Transverse colon (tissue), 4 donors: ENCODE data around the gene ANHX. TPM values are rescaled to one million over a fixed set of nuclear protein-coding genes. Genes with fewer than 3 reads are reported as not detected.

Source experiments
- DNase-seq: peaks from one replicate; pipeline ENCODE4 v3.0.0-alpha.2; 2019
- H3K27ac ChIP-seq, 4 donors: fragments of 200-600 bp; sonication (generic); 2 replicates each; pipeline ENCODE4 v1.5.1; 2016 to 2018; ENCODE audit warnings: inconsistent platforms in 4 of 4
- H3K27me3 ChIP-seq: fragments of 200-600 bp; sonication (generic); 2 replicates; pipeline ENCODE4 v1.5.1; 2017; ENCODE audit warnings: inconsistent platforms
- H3K36me3 ChIP-seq, 4 donors: fragments of 200-600 bp; sonication (generic); 2 replicates each; pipeline ENCODE4 v1.5.1; 2017 to 2019; ENCODE audit warnings: inconsistent platforms in 4 of 4
- H3K4me1 ChIP-seq, 4 donors: fragments of 200-600 bp; sonication (generic); 2 replicates each; pipeline ENCODE4 v1.5.1; 2017 to 2020; ENCODE audit warnings: inconsistent platforms in 4 of 4
- H3K4me3 ChIP-seq, 4 donors: fragments of 200-600 bp; sonication (generic); 1 replicate in 1 of 4; 2 replicates in 3 of 4; pipeline versions ENCODE4 v1.5.1 to v1.6.1; 2017 to 2019; ENCODE audit warnings: inconsistent platforms in 4 of 4
- H3K9me3 ChIP-seq, 2 donors: fragments of 200-600 bp; sonication (generic); 2 replicates each; pipeline ENCODE4 v1.5.1; 2017 to 2019; ENCODE audit warnings: inconsistent platforms in 2 of 2
- EP300 ChIP-seq: sonication (generic); formaldehyde crosslinking; IDR thresholded peaks from one replicate; pipeline ENCODE4 v1.6.1; 2017; ENCODE audit warnings: antibody characterized with exemption, low read depth
- POLR2A ChIP-seq: fragments of 450-650 bp; IDR thresholded peaks from one replicate; pipeline ENCODE4 v1.6.1; 2016; ENCODE audit warnings: antibody characterized with exemption, mild to moderate bottlenecking, moderate library complexity
- POLR2AphosphoS5 ChIP-seq, 3 donors: sonication (generic); formaldehyde crosslinking; IDR thresholded peaks; one replicate each; pipeline ENCODE4 v1.6.1; 2016; ENCODE audit warnings: antibody characterized with exemption in 3 of 3
- WGBS, 2 donors: methylation state at CpG; one replicate each; pipeline ENCODE4 v1.1.5; 2018; ENCODE audit warnings: low coverage in 1 of 2; 5-methylcytosine and 5-hydroxymethylcytosine counted together
- in situ Hi-C, 4 donors: fragments of 200-750 bp; cut with MboI; loops; one replicate each; pipeline versions ENCODE4 v1.15.0 to v1.15.1; 2017; ENCODE audit warnings: low sequenced_read_pairs in 3 of 4, low pct_ligation_motif_present in 1 of 4, low pct_unique_long_range_greater_than_20kb in 1 of 4
- intact Hi-C: fragments of 100-400 bp; cut with DNase I; formaldehyde crosslinking; loops from one replicate; pipeline ENCODE4 v1.15.1; 2023; ENCODE audit warnings: low total_unique reads
- small RNA-seq, 4 donors: library from RNA; depleted of rRNA; stranded (forward); fragments of <200 nt; gene quantifications; one replicate each; pipeline ENCODE3, GENCODE V24; 2016
- total RNA-seq, 4 donors: library from RNA; depleted of rRNA; stranded (reverse); fragments of >200 nt; gene quantifications; one replicate each; pipeline ENCODE4 v1.1.0, GENCODE V29; 2016
- TF ChIP-seq, protein P1 (sequence below), 5 experiments: fragments of 200-600 bp in 3 of 5; fragments of 450-650 bp in 2 of 5; sonication (generic) in 3 of 5; IDR thresholded peaks; 1 replicate in 2 of 5; 2 replicates in 3 of 5; pipeline ENCODE4 v1.5.1; 2016 to 2017; ENCODE audit warnings: antibody characterized with exemption in 5 of 5, inconsistent platforms in 3 of 5, mild to moderate bottlenecking in 2 of 5, moderate library complexity in 1 of 5

Gene ANHX
- total RNA-seq, 4 donors from 2014 or later, result not detected

DNA sequence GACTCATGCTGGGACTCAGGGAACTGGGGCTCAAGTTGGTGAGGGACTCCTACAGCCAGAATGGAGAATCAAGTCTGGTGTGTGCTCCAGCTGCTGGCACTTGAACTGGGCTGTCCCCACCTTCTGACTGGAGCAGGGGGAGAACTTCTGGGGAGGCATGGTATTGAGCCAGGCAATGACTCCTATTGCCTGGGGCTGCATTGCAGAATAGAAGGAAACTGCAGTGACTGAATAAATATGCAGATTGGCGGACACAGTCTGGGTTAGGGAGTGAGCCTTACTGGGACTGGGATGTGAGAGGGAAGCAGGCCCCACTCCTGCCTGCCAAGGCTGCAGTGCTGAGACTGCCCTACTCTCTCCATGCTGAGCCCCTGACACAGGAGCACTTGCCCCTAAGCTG lies 63.2 kb downstream of the ANHX start:
- Histone ChIP-seq H3K4me1 (no peaks in the 10 kb centered on the region), H3K27me3 (no peaks in the 10 kb centered on the region), H3K9me3 (peaks cover 36 to 47% of the 10 kb centered on the region in 2 donors), H3K4me3 (no peak overlapping the region), H3K36me3 (no peaks in the 10 kb centered on the region), H3K27ac (no peak overlapping the region)
- DNase-seq, result no peak
- 100% methylated on average over 1 of the region's 1 CpG; no CpG with 5 or more reads in 1 of the 2 donors for WGBS, 2 donors
- in situ Hi-C loops, result no loop called here
- intact Hi-C loops, result no loop called here
- TF ChIP-seq POLR2AphosphoS5 (IDR thresholded peaks at IDR 0.05) (no peak), EP300 (no peak), POLR2A (no peak)
- TF ChIP-seq, protein P1, sequence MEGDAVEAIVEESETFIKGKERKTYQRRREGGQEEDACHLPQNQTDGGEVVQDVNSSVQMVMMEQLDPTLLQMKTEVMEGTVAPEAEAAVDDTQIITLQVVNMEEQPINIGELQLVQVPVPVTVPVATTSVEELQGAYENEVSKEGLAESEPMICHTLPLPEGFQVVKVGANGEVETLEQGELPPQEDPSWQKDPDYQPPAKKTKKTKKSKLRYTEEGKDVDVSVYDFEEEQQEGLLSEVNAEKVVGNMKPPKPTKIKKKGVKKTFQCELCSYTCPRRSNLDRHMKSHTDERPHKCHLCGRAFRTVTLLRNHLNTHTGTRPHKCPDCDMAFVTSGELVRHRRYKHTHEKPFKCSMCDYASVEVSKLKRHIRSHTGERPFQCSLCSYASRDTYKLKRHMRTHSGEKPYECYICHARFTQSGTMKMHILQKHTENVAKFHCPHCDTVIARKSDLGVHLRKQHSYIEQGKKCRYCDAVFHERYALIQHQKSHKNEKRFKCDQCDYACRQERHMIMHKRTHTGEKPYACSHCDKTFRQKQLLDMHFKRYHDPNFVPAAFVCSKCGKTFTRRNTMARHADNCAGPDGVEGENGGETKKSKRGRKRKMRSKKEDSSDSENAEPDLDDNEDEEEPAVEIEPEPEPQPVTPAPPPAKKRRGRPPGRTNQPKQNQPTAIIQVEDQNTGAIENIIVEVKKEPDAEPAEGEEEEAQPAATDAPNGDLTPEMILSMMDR (IDR thresholded peaks at IDR 0.05), result no peak

Small RNAs within 50 kb of the gene (small RNA-seq; reads per million reads assigned to genes)
- gene RF00019, result 0 reads per million in 4 donors
- gene RNU6-717P, result 0 reads per million in 4 donors

Other genes with a start within 250 kb of the ANHX start
- 10 to 100 TPM; 12.7 to 26.3 (median 18.5) TPM for gene ZNF26, start 249.5 kb downstream of the ANHX start, total RNA-seq
- 100 to 1,000 TPM in 1 of 4 donors, 10 to 100 TPM in 3; 16.2 to 144 (median 44.5) TPM for gene ZNF84, start 198.4 kb downstream of the ANHX start, total RNA-seq
- 10 to 100 TPM; 13.8 to 35.6 (median 14.8) TPM for gene ZNF140, start 155.0 kb downstream of the ANHX start, total RNA-seq
- gene ZNF891, start 105.6 kb downstream of the ANHX start, total RNA-seq, result 1 to 10 TPM; 1.4 to 3.8 (median 1.9) TPM
- gene ZNF10, start 105.2 kb downstream of the ANHX start, total RNA-seq, result 10 to 100 TPM in 2 of 4 donors, 1 to 10 TPM in 2; 2.6 to 13.7 (median 10.7) TPM
- gene ZNF268, start 54.4 kb downstream of the ANHX start, total RNA-seq, result 10 to 100 TPM; 12.2 to 30.3 (median 16.1) TPM